ENCODE data around the gene TUT7. TPM values are rescaled to one million over a fixed set of nuclear protein-coding genes. Genes with fewer than 3 reads are reported as not detected.
A peak's percentile ranks its signal among the peaks of the same experiment; 100 is the strongest.

Gene TUT7
- total RNA-seq, 1 experiment from 2014 or later = 37.4 TPM

DNA sequence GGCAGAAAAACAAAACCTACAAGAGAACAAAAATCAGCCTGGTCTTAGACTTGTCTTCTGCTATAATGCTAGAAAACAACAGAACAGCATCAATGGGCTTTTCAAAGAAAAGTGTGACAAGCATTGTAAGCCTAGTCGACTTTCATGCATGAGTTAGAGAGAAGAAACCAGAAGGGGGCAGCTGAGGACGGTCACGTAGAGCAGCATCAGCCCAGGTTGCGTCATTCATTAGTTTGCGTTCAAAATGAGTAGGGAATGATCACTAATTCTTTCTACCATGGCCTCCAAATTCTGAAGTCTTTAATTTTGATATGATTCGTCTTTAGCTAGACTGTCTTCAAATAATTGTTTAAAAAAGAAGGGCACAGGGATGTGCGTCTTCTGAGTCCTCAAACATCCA is 67.2 kb downstream of the TUT7 start:
- Mint-ChIP-seq H3K9me3 (ENCODE audit: unreplicated experiment) (no peaks in the 10 kb centered on the region), H3K27ac (ENCODE audit: low read depth, unreplicated experiment) (no peak overlapping the region), H3K36me3 (ENCODE audit: insufficient read depth, unreplicated experiment) (peaks cover 84% of the 10 kb centered on the region), H3K27me3 (ENCODE audit: insufficient read depth, unreplicated experiment) (no peaks in the 10 kb centered on the region), H3K4me1 (ENCODE audit: insufficient read depth, unreplicated experiment) (peaks cover 10% of the 10 kb centered on the region), H3K4me3 (ENCODE audit: unreplicated experiment) (no peak overlapping the region)
- intact Hi-C loops (cut with micrococcal nuclease) = no loop called here
- DNase-seq (ENCODE audit: unreplicated experiment) = peak; percentile 62
- TF ChIP-seq, protein P1, sequence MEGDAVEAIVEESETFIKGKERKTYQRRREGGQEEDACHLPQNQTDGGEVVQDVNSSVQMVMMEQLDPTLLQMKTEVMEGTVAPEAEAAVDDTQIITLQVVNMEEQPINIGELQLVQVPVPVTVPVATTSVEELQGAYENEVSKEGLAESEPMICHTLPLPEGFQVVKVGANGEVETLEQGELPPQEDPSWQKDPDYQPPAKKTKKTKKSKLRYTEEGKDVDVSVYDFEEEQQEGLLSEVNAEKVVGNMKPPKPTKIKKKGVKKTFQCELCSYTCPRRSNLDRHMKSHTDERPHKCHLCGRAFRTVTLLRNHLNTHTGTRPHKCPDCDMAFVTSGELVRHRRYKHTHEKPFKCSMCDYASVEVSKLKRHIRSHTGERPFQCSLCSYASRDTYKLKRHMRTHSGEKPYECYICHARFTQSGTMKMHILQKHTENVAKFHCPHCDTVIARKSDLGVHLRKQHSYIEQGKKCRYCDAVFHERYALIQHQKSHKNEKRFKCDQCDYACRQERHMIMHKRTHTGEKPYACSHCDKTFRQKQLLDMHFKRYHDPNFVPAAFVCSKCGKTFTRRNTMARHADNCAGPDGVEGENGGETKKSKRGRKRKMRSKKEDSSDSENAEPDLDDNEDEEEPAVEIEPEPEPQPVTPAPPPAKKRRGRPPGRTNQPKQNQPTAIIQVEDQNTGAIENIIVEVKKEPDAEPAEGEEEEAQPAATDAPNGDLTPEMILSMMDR (IDR thresholded peaks at IDR 0.05; ENCODE audit: unreplicated experiment) = no peak
- POLR2A ChIA-PET = interaction anchor here (0.9 to 3.1 kb wide), 2 partner anchors 8 to 344 kb away, joined by 3 to 12 read pairs; no protein-coding TSS in a partner anchor
- BruUV-seq (replicated peaks) = no TSS peak
- CTCF ChIA-PET = interaction anchor here (0.6 kb wide), 1 partner anchor 468 kb away, joined by 3 read pairs; no protein-coding TSS in a partner anchor

DNA sequence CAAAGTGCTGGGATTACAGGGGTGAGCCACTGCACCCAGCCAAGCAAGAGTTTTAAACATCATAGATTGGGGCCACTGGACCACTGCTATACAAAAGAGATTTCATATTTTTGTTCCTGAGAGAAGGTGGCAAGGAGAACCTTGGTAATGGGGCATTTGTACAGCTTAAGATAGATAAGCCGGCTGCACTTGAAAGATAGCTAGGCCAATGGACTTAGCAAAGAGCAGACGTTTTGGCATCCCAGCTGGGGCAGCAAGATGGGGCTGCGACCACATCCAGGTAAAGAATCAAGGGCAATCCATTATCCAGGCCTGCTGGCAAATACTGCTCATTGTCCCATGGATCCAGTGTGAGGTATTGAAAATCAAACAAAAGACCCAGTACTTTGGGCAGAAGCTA is 67.9 kb downstream of the TUT7 start:
- no peak for DNase-seq (ENCODE audit: unreplicated experiment)
- no peaks in the 10 kb centered on the region for H3K27me3 Mint-ChIP-seq (ENCODE audit: insufficient read depth, unreplicated experiment)
- no peak overlapping the region for H3K4me3 Mint-ChIP-seq (ENCODE audit: unreplicated experiment)
- intact Hi-C loops (cut with micrococcal nuclease) = no loop called here
- TF ChIP-seq, protein P1 (IDR thresholded peaks at IDR 0.05; ENCODE audit: unreplicated experiment) = no peak
- ChIA-PET CTCF (interaction anchor here (0.6 to 0.7 kb wide), 2 partner anchors 21 to 467 kb away, joined by 3 read pairs; no protein-coding TSS in a partner anchor), POLR2A (interaction anchor here (3.1 kb wide), 1 partner anchor 9 kb away, joined by 12 read pairs; no protein-coding TSS in a partner anchor)
- peaks cover 77% of the 10 kb centered on the region for H3K36me3 Mint-ChIP-seq (ENCODE audit: insufficient read depth, unreplicated experiment)
- no peak overlapping the region for H3K27ac Mint-ChIP-seq (ENCODE audit: low read depth, unreplicated experiment)
- peaks cover 10% of the 10 kb centered on the region for H3K4me1 Mint-ChIP-seq (ENCODE audit: insufficient read depth, unreplicated experiment)
- BruUV-seq (replicated peaks) = no TSS peak
- H3K9me3 Mint-ChIP-seq (ENCODE audit: unreplicated experiment) = no peaks in the 10 kb centered on the region

DNA sequence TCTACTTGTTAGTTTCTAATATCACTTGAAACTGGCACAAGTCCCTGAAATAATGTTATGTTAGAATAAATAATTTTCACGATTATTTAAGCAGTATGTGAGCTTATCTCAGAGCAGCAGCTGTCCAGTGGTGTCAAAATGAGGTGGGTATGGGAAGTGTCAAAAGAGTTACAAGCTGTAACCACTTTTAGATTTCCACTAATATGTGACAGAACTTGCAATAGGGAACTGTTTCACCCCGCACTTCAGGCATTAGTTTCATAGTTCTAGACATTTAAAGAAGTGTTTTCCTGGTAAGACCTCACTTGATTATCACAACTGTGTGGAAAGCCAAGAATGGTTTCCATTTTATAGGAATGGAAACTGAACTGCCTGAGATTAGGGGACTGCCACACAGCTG is 68.9 kb downstream of the TUT7 start:
- ChIA-PET POLR2A (interaction anchor here (3.1 kb wide), 1 partner anchor 10 kb away, joined by 12 read pairs; no protein-coding TSS in a partner anchor), CTCF (no interaction called here)
- Mint-ChIP-seq H3K9me3 (ENCODE audit: unreplicated experiment) (no peaks in the 10 kb centered on the region), H3K4me3 (ENCODE audit: unreplicated experiment) (no peak overlapping the region), H3K27ac (ENCODE audit: low read depth, unreplicated experiment) (no peak overlapping the region), H3K36me3 (ENCODE audit: insufficient read depth, unreplicated experiment) (peaks cover 67% of the 10 kb centered on the region), H3K4me1 (ENCODE audit: insufficient read depth, unreplicated experiment) (peaks cover 10% of the 10 kb centered on the region), H3K27me3 (ENCODE audit: insufficient read depth, unreplicated experiment) (no peaks in the 10 kb centered on the region)
- intact Hi-C loops (cut with micrococcal nuclease) = no loop called here
- no peak for DNase-seq (ENCODE audit: unreplicated experiment)
- TF ChIP-seq, protein P1 (IDR thresholded peaks at IDR 0.05; ENCODE audit: unreplicated experiment) = no peak
- BruUV-seq (replicated peaks) = no TSS peak

DNA sequence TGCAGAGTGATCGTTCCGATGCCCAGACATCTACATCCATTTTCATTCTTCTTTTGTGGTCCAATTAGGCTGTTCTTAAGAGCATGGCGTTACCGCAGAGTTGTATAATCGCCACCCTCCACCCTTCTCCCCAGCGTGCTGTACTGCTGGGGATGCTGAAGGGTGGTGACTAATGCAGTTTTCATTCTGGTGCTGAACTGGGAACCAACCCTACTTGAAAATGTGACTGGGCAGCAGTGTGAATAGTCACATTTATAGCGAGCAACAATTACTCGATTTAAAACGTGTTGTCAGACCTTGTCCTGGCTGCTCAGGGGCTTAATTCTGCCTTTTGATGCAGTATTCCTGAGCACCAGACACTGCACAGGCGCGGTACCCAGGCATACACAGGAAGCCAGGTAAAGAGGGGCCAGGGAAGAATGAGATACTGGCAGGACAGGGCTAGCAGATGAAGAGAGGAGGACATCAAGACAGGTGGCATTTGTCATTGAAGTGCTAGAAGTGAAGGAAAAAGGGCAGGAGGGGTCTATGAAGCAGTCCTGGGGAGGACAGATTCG is 71.2 kb downstream of the TUT7 start:
- Mint-ChIP-seq H3K27me3 (ENCODE audit: insufficient read depth, unreplicated experiment) (no peaks in the 10 kb centered on the region), H3K4me1 (ENCODE audit: insufficient read depth, unreplicated experiment) (peaks cover 24% of the 10 kb centered on the region), H3K4me3 (ENCODE audit: unreplicated experiment) (peak overlapping the region; percentile 80), H3K9me3 (ENCODE audit: unreplicated experiment) (no peaks in the 10 kb centered on the region), H3K36me3 (ENCODE audit: insufficient read depth, unreplicated experiment) (peaks cover 58% of the 10 kb centered on the region), H3K27ac (ENCODE audit: low read depth, unreplicated experiment) (peak overlapping the region; percentile 93)
- intact Hi-C loops (cut with micrococcal nuclease) = loop anchor here (2.0 to 5.0 kb wide), 2 partner anchors 72 to 124 kb away; partner anchors contain the start of gene TUT7
- CTCF ChIA-PET = interaction anchor here (0.8 to 1.1 kb wide), 3 partner anchors 11 to 24 kb away, joined by 3 to 6 read pairs (median 5); no protein-coding TSS in a partner anchor
- POLR2A ChIA-PET = interaction anchor here (0.6 to 2.1 kb wide), 18 partner anchors 9 to 1391 kb away, joined by 3 to 15 read pairs (median 4); partner anchors contain the start of genes NAA35 and TUT7
- TF ChIP-seq, protein P1 (IDR thresholded peaks at IDR 0.05; ENCODE audit: unreplicated experiment) = no peak
- peak; percentile 75 for DNase-seq (ENCODE audit: unreplicated experiment)
- BruUV-seq (replicated peaks) = TSS peak; percentile 56

Measured in MCF 10A (cell line).